Stimulated activated memory B cell treated with anti-CD40 and anti-IgM and Interleukin-4, amounts not matched to agents 10 μg/mL and 1 μg/mL and 100 μg/mL, for 72 hours (primary cell): ENCODE measurements around the gene FBN2.

Experiments used
- ATAC-seq: fragments of 150-1000 bp; cut with Tn5 transposase; 2 replicates; pipeline ENCODE4 v1.10.0; 2021
- H3K27ac Mint-ChIP-seq: one replicate; pipeline ENCODE4 v1.8.0; 2022; ENCODE audit warnings: mild to moderate bottlenecking, mixed read lengths
- H3K27me3 Mint-ChIP-seq: one replicate; pipeline ENCODE4 v1.8.0; 2022; ENCODE audit warnings: mixed read lengths
- H3K36me3 Mint-ChIP-seq: one replicate; pipeline ENCODE4 v1.8.0; 2022; ENCODE audit warnings: mixed read lengths
- H3K4me1 Mint-ChIP-seq: one replicate; pipeline ENCODE4 v1.8.0; 2022; ENCODE audit warnings: mixed read lengths
- H3K4me3 Mint-ChIP-seq: one replicate; pipeline ENCODE4 v1.8.0; 2022; ENCODE audit warnings: mild to moderate bottlenecking, moderate library complexity, mixed read lengths
- H3K9me3 Mint-ChIP-seq: one replicate; pipeline ENCODE4 v1.8.0; 2022; ENCODE audit warnings: mixed read lengths

Gene FBN2

GRCh38 chr5:128539038-128539429 lies 989 bp upstream of the FBN2 start:
- Mint-ChIP-seq H3K4me3 (no peak overlapping the region), H3K27ac (no peak overlapping the region), H3K9me3 (peaks cover 4% of the 10 kb centered on the region), H3K4me1 (no peaks in the 10 kb centered on the region), H3K27me3 (peaks cover 53% of the 10 kb centered on the region), H3K36me3 (no peaks in the 10 kb centered on the region)
- ATAC-seq: no peak

GRCh38 chr5:128538250-128539037 lies 399 bp upstream of the FBN2 start:
- no peak for ATAC-seq
- H3K4me3 Mint-ChIP-seq: no peak overlapping the region
- H3K4me1 Mint-ChIP-seq: no peaks in the 10 kb centered on the region
- no peak overlapping the region for H3K27ac Mint-ChIP-seq
- H3K27me3 Mint-ChIP-seq: peaks cover 53% of the 10 kb centered on the region
- H3K9me3 Mint-ChIP-seq: no peaks in the 10 kb centered on the region
- H3K36me3 Mint-ChIP-seq: no peaks in the 10 kb centered on the region

- Mint-ChIP-seq H3K27me3 (peaks cover 53% of the 10 kb centered on the region), H3K4me3 (no peak overlapping the region), H3K4me1 (no peaks in the 10 kb centered on the region), H3K36me3 (no peaks in the 10 kb centered on the region), H3K9me3 (no peaks in the 10 kb centered on the region), H3K27ac (no peak overlapping the region)
- no peak for ATAC-seq
These were observed 635 bp downstream of the FBN2 start for GRCh38 chr5:128537221-128537999.

- H3K4me3 Mint-ChIP-seq: no peak overlapping the region
These were observed 1.5 kb downstream of the FBN2 start for GRCh38 chr5:128536254-128537220.

GRCh38 chr5:128535251-128535650 lies 2.8 kb downstream of the FBN2 start:
- peaks cover 44% of the 10 kb centered on the region for H3K27me3 Mint-ChIP-seq

More at GRCh38 chr5:128536254-128537220, 1.5 kb downstream of the FBN2 start:
- Mint-ChIP-seq H3K9me3 (no peaks in the 10 kb centered on the region), H3K27me3 (peaks cover 53% of the 10 kb centered on the region), H3K36me3 (no peaks in the 10 kb centered on the region), H3K27ac (no peak overlapping the region), H3K4me1 (no peaks in the 10 kb centered on the region)
- no peak for ATAC-seq

GRCh38 chr5:128534726-128535125 lies 3.3 kb downstream of the FBN2 start:
- Mint-ChIP-seq H3K27ac (no peak overlapping the region), H3K27me3 (peaks cover 43% of the 10 kb centered on the region), H3K4me1 (no peaks in the 10 kb centered on the region), H3K9me3 (no peaks in the 10 kb centered on the region), H3K4me3 (no peak overlapping the region), H3K36me3 (no peaks in the 10 kb centered on the region)
- no peak for ATAC-seq

More at GRCh38 chr5:128535251-128535650, 2.8 kb downstream of the FBN2 start:
- H3K4me1 Mint-ChIP-seq: no peaks in the 10 kb centered on the region
- H3K36me3 Mint-ChIP-seq: no peaks in the 10 kb centered on the region
- H3K27ac Mint-ChIP-seq: no peak overlapping the region
- no peak overlapping the region for H3K4me3 Mint-ChIP-seq
- ATAC-seq: no peak
- H3K9me3 Mint-ChIP-seq: no peaks in the 10 kb centered on the region

GRCh38 chr5:128532776-128533175 lies 5.3 kb downstream of the FBN2 start:
- no peaks in the 10 kb centered on the region for H3K9me3 Mint-ChIP-seq
- H3K27ac Mint-ChIP-seq: no peak overlapping the region
- H3K36me3 Mint-ChIP-seq: no peaks in the 10 kb centered on the region
- no peak overlapping the region for H3K4me3 Mint-ChIP-seq
- no peaks in the 10 kb centered on the region for H3K4me1 Mint-ChIP-seq
- peaks cover 26% of the 10 kb centered on the region for H3K27me3 Mint-ChIP-seq
- no peak for ATAC-seq

- Mint-ChIP-seq H3K9me3 (no peaks in the 10 kb centered on the region), H3K27ac (no peak overlapping the region), H3K27me3 (peaks cover 22% of the 10 kb centered on the region), H3K36me3 (no peaks in the 10 kb centered on the region), H3K4me1 (no peaks in the 10 kb centered on the region), H3K4me3 (no peak overlapping the region)
- ATAC-seq: no peak
These were observed 5.9 kb downstream of the FBN2 start for GRCh38 chr5:128532127-128532526.

- Mint-ChIP-seq H3K4me3 (no peak overlapping the region), H3K9me3 (no peaks in the 10 kb centered on the region), H3K36me3 (no peaks in the 10 kb centered on the region), H3K27me3 (no peaks in the 10 kb centered on the region), H3K27ac (no peak overlapping the region), H3K4me1 (no peaks in the 10 kb centered on the region)
- ATAC-seq: no peak
These were observed 9.3 kb downstream of the FBN2 start for GRCh38 chr5:128528637-128529255.

- H3K9me3 Mint-ChIP-seq: no peaks in the 10 kb centered on the region
- H3K36me3 Mint-ChIP-seq: no peaks in the 10 kb centered on the region
- ATAC-seq: no peak
- no peaks in the 10 kb centered on the region for H3K4me1 Mint-ChIP-seq
- H3K4me3 Mint-ChIP-seq: no peak overlapping the region
- no peaks in the 10 kb centered on the region for H3K27me3 Mint-ChIP-seq
- no peak overlapping the region for H3K27ac Mint-ChIP-seq
These were observed 9.9 kb downstream of the FBN2 start for GRCh38 chr5:128528126-128528525.

GRCh38 chr5:128527077-128527476 lies 11.0 kb downstream of the FBN2 start:
- Mint-ChIP-seq H3K9me3 (no peaks in the 10 kb centered on the region), H3K36me3 (no peaks in the 10 kb centered on the region), H3K27me3 (no peaks in the 10 kb centered on the region), H3K4me3 (no peak overlapping the region), H3K27ac (no peak overlapping the region), H3K4me1 (no peaks in the 10 kb centered on the region)
- ATAC-seq: no peak

- Mint-ChIP-seq H3K27me3 (no peaks in the 10 kb centered on the region), H3K9me3 (no peaks in the 10 kb centered on the region), H3K4me1 (no peaks in the 10 kb centered on the region), H3K4me3 (no peak overlapping the region), H3K27ac (no peak overlapping the region), H3K36me3 (no peaks in the 10 kb centered on the region)
- ATAC-seq: no peak
These were observed 15.7 kb downstream of the FBN2 start for GRCh38 chr5:128522336-128522735.

- ATAC-seq: no peak
- H3K27me3 Mint-ChIP-seq: no peaks in the 10 kb centered on the region
- no peaks in the 10 kb centered on the region for H3K4me1 Mint-ChIP-seq
- no peaks in the 10 kb centered on the region for H3K36me3 Mint-ChIP-seq
- H3K27ac Mint-ChIP-seq: no peak overlapping the region
- H3K4me3 Mint-ChIP-seq: no peak overlapping the region
- H3K9me3 Mint-ChIP-seq: no peaks in the 10 kb centered on the region
These were observed 18.2 kb downstream of the FBN2 start for GRCh38 chr5:128519827-128520226.

- H3K4me1 Mint-ChIP-seq: no peaks in the 10 kb centered on the region
- H3K9me3 Mint-ChIP-seq: no peaks in the 10 kb centered on the region
These were observed 21.1 kb downstream of the FBN2 start for GRCh38 chr5:128516978-128517377.

GRCh38 chr5:128513806-128514205 lies 24.2 kb downstream of the FBN2 start:
- H3K36me3 Mint-ChIP-seq: no peaks in the 10 kb centered on the region
- ATAC-seq: no peak

More at GRCh38 chr5:128516978-128517377, 21.1 kb downstream of the FBN2 start:
- Mint-ChIP-seq H3K4me3 (no peak overlapping the region), H3K27ac (no peak overlapping the region), H3K27me3 (no peaks in the 10 kb centered on the region), H3K36me3 (no peaks in the 10 kb centered on the region)
- no peak for ATAC-seq

More at GRCh38 chr5:128513806-128514205, 24.2 kb downstream of the FBN2 start:
- H3K4me3 Mint-ChIP-seq: no peak overlapping the region
- H3K4me1 Mint-ChIP-seq: no peaks in the 10 kb centered on the region
- H3K27me3 Mint-ChIP-seq: no peaks in the 10 kb centered on the region
- no peak overlapping the region for H3K27ac Mint-ChIP-seq
- H3K9me3 Mint-ChIP-seq: peaks cover 3% of the 10 kb centered on the region
